CD4-positive, alpha-beta memory T cell (primary cell): ENCODE results near the gene VPREB1. TPM values are rescaled to one million over a fixed set of nuclear protein-coding genes. Genes with fewer than 3 reads are reported as not detected.
A peak's percentile ranks its signal among the peaks of the same experiment; 100 is the strongest.

Experiments used
- CTCF ChIA-PET: fragments of 350-600 bp; sonication (Branson Sonifier 250); formaldehyde crosslinking; loops from one replicate; lab custom pipeline; 2021; ENCODE audit warnings: inconsistent platforms; ENCODE audit not compliant: partially characterized antibody; lab: Charles Lee
- POLR2A ChIA-PET: fragments of 350-600 bp; sonication (Branson Sonifier 250); formaldehyde crosslinking; loops from one replicate; lab custom pipeline; 2021; ENCODE audit not compliant: partially characterized antibody; lab: Charles Lee
- DNase-seq, 5 donors: peaks; one replicate each; pipeline versions ENCODE4 v3.0.0 to v3.0.0-alpha.2; 2020 to 2022; ENCODE audit warnings: mixed read lengths in 1 of 5
- H3K27ac ChIP-seq: one replicate; pipeline ENCODE4 v1.7.0; 2013; ENCODE audit warnings: low read depth, low read length
- H3K27me3 ChIP-seq: 2 replicates; pipeline ENCODE4 v1.7.0; 2013; ENCODE audit warnings: mild to moderate bottlenecking, low read length, moderate library complexity; ENCODE audit not compliant: insufficient read depth
- H3K36me3 ChIP-seq: 2 replicates; pipeline ENCODE4 v1.7.0; 2013; ENCODE audit warnings: mild to moderate bottlenecking, low read length, moderate library complexity; ENCODE audit not compliant: insufficient read depth
- H3K4me1 ChIP-seq: 2 replicates; pipeline ENCODE4 v1.7.0; 2013; ENCODE audit warnings: mild to moderate bottlenecking, low read length, moderate library complexity; ENCODE audit not compliant: insufficient read depth
- H3K4me3 ChIP-seq, 2 donors: one replicate each; pipeline ENCODE4 v1.7.0; 2013; ENCODE audit warnings: low read length in 2 of 2, mild to moderate bottlenecking in 1 of 2
- H3K9me3 ChIP-seq, 2 donors: one replicate each; pipeline ENCODE4 v1.7.0; 2013; ENCODE audit warnings: low read length in 2 of 2, control low read depth in 1 of 2; ENCODE audit not compliant: control insufficient read depth in 1 of 2
- H3K27ac Mint-ChIP-seq, 7 donors: one replicate each; pipeline ENCODE4 v1.8.0; 2020 to 2021; ENCODE audit warnings: mixed read lengths in 7 of 7, mild to moderate bottlenecking in 6 of 7, inconsistent platforms in 3 of 7, moderate library complexity in 3 of 7
- H3K27me3 Mint-ChIP-seq, 2 donors: one replicate each; pipeline ENCODE4 v1.8.0; 2020 to 2021; ENCODE audit warnings: mixed read lengths in 2 of 2
- H3K36me3 Mint-ChIP-seq, 2 donors: one replicate each; pipeline ENCODE4 v1.8.0; 2020 to 2021; ENCODE audit warnings: mixed read lengths in 2 of 2, inconsistent platforms in 1 of 2, mild to moderate bottlenecking in 1 of 2
- H3K4me1 Mint-ChIP-seq, 4 donors: one replicate each; pipeline ENCODE4 v1.8.0; 2020 to 2021; ENCODE audit warnings: mixed read lengths in 4 of 4, mild to moderate bottlenecking in 1 of 4
- H3K4me3 Mint-ChIP-seq, 8 donors: one replicate each; pipeline ENCODE4 v1.8.0; 2020 to 2021; ENCODE audit warnings: mixed read lengths in 8 of 8, mild to moderate bottlenecking in 7 of 8, moderate library complexity in 6 of 8, inconsistent platforms in 3 of 8
- H3K9me3 Mint-ChIP-seq, 8 donors: one replicate each; pipeline ENCODE4 v1.8.0; 2020 to 2021; ENCODE audit warnings: mixed read lengths in 8 of 8, mild to moderate bottlenecking in 5 of 8, inconsistent platforms in 3 of 8, moderate library complexity in 1 of 8
- intact Hi-C: fragments of 100-400 bp; cut with micrococcal nuclease; formaldehyde crosslinking; loops from one replicate; pipeline ENCODE4 v1.15.1; 2023
- polyA plus RNA-seq, 2 donors: library from polyadenylated mRNA; unstranded; fragments of 300-500 nt; fragmentation: Illumina TruSeq; gene quantifications; one replicate each; pipeline ENCODE4 v1.2.3, GENCODE V29; 2021
- total RNA-seq, 2 experiments: library from RNA; stranded (reverse); gene quantifications; one replicate each; pipeline ENCODE4 v1.2.3, GENCODE V29; 2021

Gene VPREB1
- total and polyA plus RNA-seq, 4 experiments from 2014 or later, result not detected

GRCh38 chr22:22198751-22199150 is 45.8 kb upstream of the VPREB1 start:
- intact Hi-C loops, result no loop called here

DNA sequence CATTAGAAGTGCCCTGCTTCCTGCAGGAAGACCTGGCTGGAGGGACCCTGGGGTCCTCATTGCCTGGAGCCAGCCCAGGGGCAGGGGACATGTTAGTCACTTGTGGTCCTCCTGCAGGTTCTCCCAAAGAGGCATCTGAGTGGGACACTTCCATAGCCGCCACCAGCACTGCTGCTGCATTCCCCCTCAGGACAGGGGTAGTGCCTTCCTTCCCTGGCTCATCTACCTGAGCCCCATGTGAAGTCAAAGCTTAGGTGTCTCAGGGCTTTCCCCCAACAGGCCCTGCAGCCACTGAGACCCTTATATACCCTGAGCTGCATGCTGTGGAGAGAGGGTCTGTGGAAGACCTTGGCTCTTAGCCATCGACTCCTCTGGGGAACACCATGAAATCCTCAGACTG is 45.0 kb upstream of the VPREB1 start:
- no peaks in the 10 kb centered on the region for H3K36me3 ChIP-seq
- ChIA-PET CTCF (interaction anchor here (0.8 kb wide), 1 partner anchor 13 kb away, joined by 3 read pairs; no protein-coding TSS in a partner anchor), POLR2A (no interaction called here)
- no peaks in the 10 kb centered on the region for H3K9me3 Mint-ChIP-seq
- no peak overlapping the region for H3K27ac Mint-ChIP-seq
- no peak overlapping the region for H3K4me3 Mint-ChIP-seq
- peaks cover 8 to 23% of the 10 kb centered on the region in 2 donors for H3K27me3 Mint-ChIP-seq
- no peaks in the 10 kb centered on the region for H3K4me1 ChIP-seq
- H3K4me1 Mint-ChIP-seq, result peaks cover 0 to 1% (median 0%) of the 10 kb centered on the region in 4 donors
- no peaks in the 10 kb centered on the region for H3K36me3 Mint-ChIP-seq
- H3K27ac ChIP-seq, result no peak overlapping the region
- no peaks in the 10 kb centered on the region for H3K9me3 ChIP-seq
- DNase-seq, result no peak
- H3K4me3 ChIP-seq, result no peak overlapping the region
- H3K27me3 ChIP-seq, result no peaks in the 10 kb centered on the region
- intact Hi-C loops, result no loop called here

More at GRCh38 chr22:22198751-22199150, 45.8 kb upstream of the VPREB1 start:
- no peaks in the 10 kb centered on the region for H3K27me3 ChIP-seq
- H3K4me3 Mint-ChIP-seq, result no peak overlapping the region
- CTCF ChIA-PET, result no interaction called here
- no peaks in the 10 kb centered on the region for H3K36me3 ChIP-seq
- no peaks in the 10 kb centered on the region for H3K9me3 Mint-ChIP-seq
- POLR2A ChIA-PET, result no interaction called here
- H3K4me1 Mint-ChIP-seq, result peaks cover 0 to 1% (median 0%) of the 10 kb centered on the region in 4 donors
- no peak overlapping the region for H3K4me3 ChIP-seq
- no peaks in the 10 kb centered on the region for H3K4me1 ChIP-seq
- no peak for DNase-seq
- H3K36me3 Mint-ChIP-seq, result no peaks in the 10 kb centered on the region
- no peaks in the 10 kb centered on the region for H3K9me3 ChIP-seq
- H3K27me3 Mint-ChIP-seq, result peaks cover 8 to 22% of the 10 kb centered on the region in 2 donors
- no peak overlapping the region for H3K27ac ChIP-seq
- H3K27ac Mint-ChIP-seq, result no peak overlapping the region

DNA sequence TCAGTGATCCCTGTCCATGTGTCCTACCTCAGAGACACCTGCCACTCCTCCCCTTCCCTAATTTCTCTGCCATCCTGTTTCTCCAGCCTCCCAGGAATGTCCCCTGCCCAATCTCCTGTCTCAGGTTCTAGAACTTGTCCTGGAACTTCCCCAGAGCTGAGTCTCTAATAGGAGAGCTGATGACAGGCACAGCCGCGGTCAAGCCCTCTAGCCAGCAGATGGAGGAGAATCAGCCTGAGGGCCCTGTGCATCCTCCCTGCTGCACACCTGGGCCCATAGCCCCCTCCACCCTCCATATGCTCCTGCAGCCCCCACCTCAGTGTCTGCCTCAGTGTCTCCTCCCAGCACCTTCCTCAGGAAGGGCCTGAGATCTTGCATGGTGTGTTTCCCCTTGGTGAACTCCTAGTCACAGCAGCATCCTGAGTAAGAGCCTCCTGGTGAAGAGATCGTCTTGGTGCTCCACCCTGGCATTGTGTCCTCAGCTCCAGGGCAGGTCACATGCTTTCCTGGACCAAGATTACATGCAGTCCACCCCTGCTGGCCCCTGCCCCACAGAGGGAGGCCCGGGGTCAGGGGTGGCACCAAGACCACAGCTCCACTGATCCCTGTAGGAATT is 43.9 kb upstream of the VPREB1 start:
- ChIA-PET POLR2A (no interaction called here), CTCF (no interaction called here)
- H3K27me3 ChIP-seq, result no peaks in the 10 kb centered on the region
- no peaks in the 10 kb centered on the region for H3K9me3 ChIP-seq
- H3K36me3 Mint-ChIP-seq, result no peaks in the 10 kb centered on the region
- H3K27me3 Mint-ChIP-seq, result peaks cover 8 to 20% of the 10 kb centered on the region in 2 donors
- H3K36me3 ChIP-seq, result no peaks in the 10 kb centered on the region
- peaks cover 0 to 1% (median 0%) of the 10 kb centered on the region in 4 donors for H3K4me1 Mint-ChIP-seq
- H3K4me1 ChIP-seq, result no peaks in the 10 kb centered on the region
- H3K4me3 Mint-ChIP-seq, result no peak overlapping the region
- no peak overlapping the region for H3K4me3 ChIP-seq
- no peak overlapping the region for H3K27ac Mint-ChIP-seq
- no peak for DNase-seq
- intact Hi-C loops, result no loop called here
- no peak overlapping the region for H3K27ac ChIP-seq
- H3K9me3 Mint-ChIP-seq, result no peaks in the 10 kb centered on the region

DNA sequence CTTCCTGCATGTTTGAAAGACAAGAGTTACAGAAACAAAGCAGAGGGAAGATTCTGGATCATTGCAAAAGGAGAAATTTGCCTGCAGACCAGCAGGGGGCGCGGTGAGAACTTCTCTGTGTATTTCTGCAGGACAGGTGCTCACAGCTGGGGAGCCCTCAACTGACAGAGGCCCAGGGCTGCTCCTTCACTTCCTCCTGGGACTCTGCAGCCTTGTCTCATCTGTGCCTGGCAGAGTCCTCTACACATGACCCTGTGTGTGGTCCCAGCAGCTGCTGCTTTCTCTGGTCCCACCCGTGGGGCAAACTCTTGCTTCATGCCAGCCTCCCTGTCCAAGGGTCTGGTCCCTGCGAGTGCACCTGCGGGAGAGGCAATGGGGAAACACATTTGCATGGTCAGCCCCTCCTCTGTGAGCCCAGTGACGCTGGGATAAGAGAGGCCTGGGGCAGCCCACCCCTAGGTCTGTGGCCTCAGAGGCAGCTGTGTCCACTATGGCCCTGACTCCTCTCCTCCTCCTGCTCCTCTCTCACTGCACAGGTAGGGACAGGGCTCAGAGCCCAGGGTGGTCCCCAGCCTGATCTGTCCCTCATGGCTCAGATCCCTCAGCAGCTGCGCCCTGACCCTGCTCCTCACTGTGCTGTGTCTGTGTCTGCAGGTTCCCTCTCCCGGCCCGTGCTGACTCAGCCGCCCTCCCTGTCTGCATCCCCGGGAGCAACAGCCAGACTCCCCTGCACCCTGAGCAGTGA is 43.2 kb upstream of the VPREB1 start:
- CTCF ChIA-PET, result no interaction called here
- no peak overlapping the region for H3K27ac ChIP-seq
- no peaks in the 10 kb centered on the region for H3K36me3 ChIP-seq
- peaks cover 0 to 1% (median 0%) of the 10 kb centered on the region in 4 donors for H3K4me1 Mint-ChIP-seq
- no peaks in the 10 kb centered on the region for H3K9me3 ChIP-seq
- intact Hi-C loops, result no loop called here
- POLR2A ChIA-PET, result no interaction called here
- no peaks in the 10 kb centered on the region for H3K36me3 Mint-ChIP-seq
- peaks cover 8 to 17% of the 10 kb centered on the region in 2 donors for H3K27me3 Mint-ChIP-seq
- H3K27me3 ChIP-seq, result no peaks in the 10 kb centered on the region
- H3K4me3 Mint-ChIP-seq, result no peak overlapping the region
- no peaks in the 10 kb centered on the region for H3K4me1 ChIP-seq
- no peaks in the 10 kb centered on the region for H3K9me3 Mint-ChIP-seq
- no peak overlapping the region for H3K4me3 ChIP-seq
- DNase-seq, result peak in 3 of 5 donors; percentile 34 to 62 (median 37)
- no peak overlapping the region for H3K27ac Mint-ChIP-seq

GRCh38 chr22:22201930-22202343 is 42.6 kb upstream of the VPREB1 start:
- CTCF ChIA-PET, result interaction anchor here (0.5 to 0.8 kb wide), 2 partner anchors 8 to 206 kb away, joined by 3 read pairs; no protein-coding TSS in a partner anchor
- Histone ChIP-seq H3K4me1 (no peaks in the 10 kb centered on the region), H3K27ac (no peak overlapping the region), H3K4me3 (no peak overlapping the region), H3K27me3 (no peaks in the 10 kb centered on the region), H3K36me3 (no peaks in the 10 kb centered on the region), H3K9me3 (no peaks in the 10 kb centered on the region)
- no peak overlapping the region for H3K4me3 Mint-ChIP-seq
- intact Hi-C loops, result no loop called here
- no peak for DNase-seq
- POLR2A ChIA-PET, result no interaction called here
- no peaks in the 10 kb centered on the region for H3K9me3 Mint-ChIP-seq
- H3K27me3 Mint-ChIP-seq, result peaks cover 8 to 17% of the 10 kb centered on the region in 2 donors
- no peaks in the 10 kb centered on the region for H3K36me3 Mint-ChIP-seq
- no peak overlapping the region for H3K27ac Mint-ChIP-seq
- H3K4me1 Mint-ChIP-seq, result peaks cover 0 to 1% (median 0%) of the 10 kb centered on the region in 4 donors

GRCh38 chr22:22203048-22203971 is 41.3 kb upstream of the VPREB1 start:
- Mint-ChIP-seq H3K4me3 (no peak overlapping the region), H3K27me3 (peaks cover 2 to 16% of the 10 kb centered on the region in 2 donors), H3K9me3 (no peaks in the 10 kb centered on the region), H3K27ac (no peak overlapping the region), H3K36me3 (no peaks in the 10 kb centered on the region), H3K4me1 (peaks cover 5 to 10% (median 8%) of the 10 kb centered on the region in 4 donors)
- intact Hi-C loops, result no loop called here
- CTCF ChIA-PET, result interaction anchor here (0.8 to 1.1 kb wide), 2 partner anchors 9 to 15 kb away, joined by 3 read pairs; no protein-coding TSS in a partner anchor
- POLR2A ChIA-PET, result no interaction called here
- Histone ChIP-seq H3K27me3 (no peaks in the 10 kb centered on the region), H3K4me3 (no peak overlapping the region), H3K9me3 (no peaks in the 10 kb centered on the region), H3K36me3 (no peaks in the 10 kb centered on the region), H3K4me1 (peaks cover 8% of the 10 kb centered on the region), H3K27ac (no peak overlapping the region)
- DNase-seq, result no peak
